Loucy (cell line): ENCODE data around the gene PROSER2.

Source experiments
- CTCF ChIP-seq: fragments of 200-600 bp; sonication (generic); conservative IDR thresholded peaks from 2 replicates; pipeline ENCODE4 v1.5.1; 2014; ENCODE audit warnings: mild to moderate bottlenecking, antibody characterized with exemption, low read length
- EZH2phosphoT487 ChIP-seq: fragments of 200-600 bp; IDR thresholded peaks from 2 replicates; pipeline ENCODE4 v1.6.1; 2018; ENCODE audit warnings: antibody characterized with exemption, mild to moderate bottlenecking, moderate library complexity, borderline replicate concordance

GRCh38 chr10:11827414-11827813 is 4.3 kb downstream of the PROSER2 start:
- no peak for TF ChIP-seq CTCF
- no peak for TF ChIP-seq EZH2phosphoT487
